Hepatocyte (in vitro differentiated cells): ENCODE results near the gene AGBL1. TPM values are rescaled to one million over a fixed set of nuclear protein-coding genes. Genes with fewer than 3 reads are reported as not detected.

ENCODE experiments used
- DNase-seq: peaks from one replicate; pipeline ENCODE4 v3.0.0-alpha.2; 2016; ENCODE audit warnings: low spot score
- H2AFZ ChIP-seq: fragments of 200-600 bp; sonication (generic); 2 replicates; pipeline ENCODE4 v1.6.0; 2016; ENCODE audit warnings: antibody characterized with exemption, mild to moderate bottlenecking
- H3K27ac ChIP-seq: fragments of 200-600 bp; sonication (generic); 2 replicates; pipeline ENCODE4 v1.5.1; 2016; ENCODE audit warnings: mild to moderate bottlenecking
- H3K27me3 ChIP-seq: fragments of 200-600 bp; sonication (generic); 2 replicates; pipeline ENCODE4 v1.6.1; 2016
- H3K36me3 ChIP-seq: fragments of 200-600 bp; sonication (generic); replicated peaks from 2 replicates; pipeline ENCODE4 v1.5.1; 2016; ENCODE audit warnings: low read depth; ENCODE audit not compliant: insufficient read depth
- H3K4me1 ChIP-seq: fragments of 200-600 bp; sonication (generic); 2 replicates; pipeline ENCODE4 v1.5.1; 2016; ENCODE audit warnings: mild to moderate bottlenecking, moderate library complexity; ENCODE audit not compliant: insufficient read depth
- H3K4me2 ChIP-seq: fragments of 200-600 bp; sonication (generic); 2 replicates; pipeline ENCODE4 v1.6.0; 2016
- H3K4me3 ChIP-seq: fragments of 200-600 bp; sonication (generic); 2 replicates; pipeline ENCODE4 v1.5.1; 2016; ENCODE audit warnings: mild to moderate bottlenecking
- H3K79me2 ChIP-seq: fragments of 200-600 bp; sonication (generic); 2 replicates; pipeline ENCODE4 v1.6.0; 2017; ENCODE audit warnings: mild to moderate bottlenecking
- H3K9me2 ChIP-seq: fragments of 200-600 bp; sonication (generic); replicated peaks from 2 replicates; pipeline ENCODE4 v1.6.0; 2017; ENCODE audit warnings: mild to moderate bottlenecking; ENCODE audit not compliant: insufficient read depth
- H3K9me3 ChIP-seq: fragments of 200-600 bp; sonication (generic); 2 replicates; pipeline ENCODE4 v1.5.1; 2016; ENCODE audit warnings: low read depth, mild to moderate bottlenecking
- H4K20me1 ChIP-seq: fragments of 200-600 bp; sonication (generic); 2 replicates; pipeline ENCODE4 v1.6.0; 2016; ENCODE audit warnings: mild to moderate bottlenecking; ENCODE audit not compliant: insufficient read depth, poor library complexity, severe bottlenecking
- EZH2 ChIP-seq: fragments of 200-600 bp; sonication (generic); IDR thresholded peaks from 2 replicates; pipeline ENCODE4 v1.6.1; 2016; ENCODE audit warnings: antibody characterized with exemption, mild to moderate bottlenecking, borderline replicate concordance
- EZH2phosphoT487 ChIP-seq: fragments of 200-600 bp; sonication (generic); IDR thresholded peaks from one replicate; pipeline ENCODE4 v1.6.1; 2018; ENCODE audit warnings: antibody characterized with exemption, mild to moderate bottlenecking, low read depth, moderate library complexity; ENCODE audit not compliant: unreplicated experiment, severe bottlenecking
- WGBS: methylation state at CpG from one replicate; pipeline ENCODE4 v1.1.6; 2016; ENCODE audit warnings: low lambda C conversion rate; ENCODE audit errors: missing lambda C conversion rate; 5-methylcytosine and 5-hydroxymethylcytosine counted together
- polyA plus RNA-seq: library from polyadenylated mRNA; unstranded; fragments of >200 nt; fragmentation: Nextera tagmentation; extraction: Ambion mirVana; gene quantifications from 2 replicates; pipeline ENCODE4 v1.2.1, GENCODE V29; 2016
- total RNA-seq: library from RNA; depleted of rRNA; stranded (reverse); fragments of >200 nt; gene quantifications from 2 replicates; pipeline ENCODE4 v1.2.3, GENCODE V29; 2014
- TF ChIP-seq, protein P1 (sequence below): fragments of 200-600 bp; sonication (generic); IDR thresholded peaks from 2 replicates; pipeline ENCODE4 v1.5.1; 2016; ENCODE audit warnings: antibody characterized with exemption, mild to moderate bottlenecking; ENCODE audit not compliant: poor library complexity

Gene AGBL1
- total and polyA plus RNA-seq, 2 experiments from 2014 or later, result not detected

DNA sequence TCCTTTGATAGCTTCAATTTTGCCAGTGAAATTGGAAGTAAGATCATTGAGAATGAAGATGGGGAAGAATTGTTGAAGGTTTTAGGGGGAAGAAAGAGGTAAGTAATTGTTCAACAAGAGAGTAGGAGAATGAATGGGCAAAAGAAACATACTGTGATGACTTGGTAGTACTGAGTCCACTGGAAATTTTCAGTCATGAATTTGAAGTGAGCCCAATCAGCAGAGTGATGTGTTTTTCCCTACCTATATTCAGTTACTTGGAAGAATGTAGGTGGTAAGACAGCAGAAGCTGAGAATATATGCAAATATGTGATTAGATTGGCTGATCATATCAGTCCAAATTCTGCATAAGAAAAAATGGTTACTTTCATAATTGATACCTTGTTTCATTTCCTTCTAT is 569.6 kb downstream of the AGBL1 start:
- TF ChIP-seq EZH2phosphoT487 (no peak), EZH2 (no peak)
- TF ChIP-seq, protein P1, sequence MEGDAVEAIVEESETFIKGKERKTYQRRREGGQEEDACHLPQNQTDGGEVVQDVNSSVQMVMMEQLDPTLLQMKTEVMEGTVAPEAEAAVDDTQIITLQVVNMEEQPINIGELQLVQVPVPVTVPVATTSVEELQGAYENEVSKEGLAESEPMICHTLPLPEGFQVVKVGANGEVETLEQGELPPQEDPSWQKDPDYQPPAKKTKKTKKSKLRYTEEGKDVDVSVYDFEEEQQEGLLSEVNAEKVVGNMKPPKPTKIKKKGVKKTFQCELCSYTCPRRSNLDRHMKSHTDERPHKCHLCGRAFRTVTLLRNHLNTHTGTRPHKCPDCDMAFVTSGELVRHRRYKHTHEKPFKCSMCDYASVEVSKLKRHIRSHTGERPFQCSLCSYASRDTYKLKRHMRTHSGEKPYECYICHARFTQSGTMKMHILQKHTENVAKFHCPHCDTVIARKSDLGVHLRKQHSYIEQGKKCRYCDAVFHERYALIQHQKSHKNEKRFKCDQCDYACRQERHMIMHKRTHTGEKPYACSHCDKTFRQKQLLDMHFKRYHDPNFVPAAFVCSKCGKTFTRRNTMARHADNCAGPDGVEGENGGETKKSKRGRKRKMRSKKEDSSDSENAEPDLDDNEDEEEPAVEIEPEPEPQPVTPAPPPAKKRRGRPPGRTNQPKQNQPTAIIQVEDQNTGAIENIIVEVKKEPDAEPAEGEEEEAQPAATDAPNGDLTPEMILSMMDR, result no peak
- H2AFZ ChIP-seq, result no peak overlapping the region
- no peaks in the 10 kb centered on the region for H3K79me2 ChIP-seq
- H3K4me3 ChIP-seq, result no peak overlapping the region
- no peaks in the 10 kb centered on the region for H3K36me3 ChIP-seq
- no peaks in the 10 kb centered on the region for H3K4me1 ChIP-seq
- H3K27ac ChIP-seq, result no peak overlapping the region
- H3K9me2 ChIP-seq, result no peaks in the 10 kb centered on the region
- H4K20me1 ChIP-seq, result no peaks in the 10 kb centered on the region
- DNase-seq, result no peak
- H3K27me3 ChIP-seq, result no peaks in the 10 kb centered on the region
- H3K9me3 ChIP-seq, result no peaks in the 10 kb centered on the region
- H3K4me2 ChIP-seq, result no peak overlapping the region

DNA sequence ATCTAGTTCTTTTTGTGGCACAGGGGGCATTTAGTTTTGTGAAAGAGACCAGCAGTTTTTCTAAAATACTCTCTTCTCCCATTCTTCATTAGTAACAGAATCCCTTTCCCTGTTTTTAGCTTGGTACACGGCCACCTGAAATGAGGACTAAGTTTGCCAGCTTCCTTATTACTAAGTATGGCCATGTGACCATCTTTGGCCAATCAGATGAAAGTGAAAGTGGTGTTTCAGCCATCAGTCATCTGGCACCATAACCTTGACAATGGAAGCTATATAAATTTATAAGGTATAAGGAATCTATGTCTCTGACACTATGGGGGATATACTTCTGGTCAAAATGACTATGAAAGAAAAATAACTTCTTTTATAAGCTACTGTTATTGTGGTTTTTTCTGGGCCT is 570.4 kb downstream of the AGBL1 start:
- Histone ChIP-seq H3K4me3 (no peak overlapping the region), H4K20me1 (no peaks in the 10 kb centered on the region), H3K79me2 (no peaks in the 10 kb centered on the region), H3K27ac (no peak overlapping the region), H2AFZ (no peak overlapping the region), H3K4me2 (no peak overlapping the region), H3K9me2 (no peaks in the 10 kb centered on the region), H3K4me1 (no peaks in the 10 kb centered on the region), H3K27me3 (no peaks in the 10 kb centered on the region), H3K36me3 (no peaks in the 10 kb centered on the region), H3K9me3 (no peaks in the 10 kb centered on the region)
- TF ChIP-seq EZH2phosphoT487 (no peak), EZH2 (no peak)
- TF ChIP-seq, protein P1, result no peak
- WGBS, result 60% methylated on average over 1 of the region's 1 CpG
- no peak for DNase-seq

DNA sequence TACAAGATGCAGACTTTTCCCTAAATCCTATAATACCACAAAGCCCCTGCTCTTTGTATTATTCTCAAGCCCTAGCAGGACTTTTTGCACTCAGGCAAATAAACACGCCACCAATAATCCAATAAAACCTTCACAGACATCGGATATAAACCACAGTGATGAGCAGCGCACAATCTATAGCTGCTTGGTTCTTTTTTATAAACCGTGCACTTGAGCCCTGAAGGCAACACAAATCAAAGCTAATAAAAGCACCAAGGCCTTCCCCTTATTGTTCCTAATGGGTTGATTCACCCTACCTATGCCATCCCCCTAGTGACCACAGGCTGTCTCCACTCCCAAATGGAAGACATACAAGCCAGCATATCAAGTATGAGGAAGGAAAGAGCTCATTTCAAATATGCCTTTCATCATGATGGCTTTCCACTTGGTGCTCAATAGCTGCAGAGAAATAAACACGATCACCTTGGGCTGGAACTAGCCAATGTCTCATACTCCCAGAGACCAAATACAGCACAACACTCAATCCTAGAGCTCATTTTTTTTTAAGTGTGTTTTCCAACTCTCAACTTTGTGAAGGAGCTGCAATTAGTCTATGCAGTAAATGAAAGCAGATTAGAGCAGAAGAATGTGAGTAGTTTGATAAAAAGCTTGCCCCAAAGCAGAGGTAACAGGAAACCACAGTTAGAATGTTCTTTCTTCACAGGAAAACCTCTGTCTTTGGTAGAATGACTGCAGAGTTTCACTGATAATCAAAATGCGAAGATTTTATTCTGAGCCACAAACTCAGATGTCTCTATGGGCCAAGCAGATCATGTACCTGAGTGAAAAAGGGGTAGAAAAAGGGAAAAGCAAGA is 573.9 kb downstream of the AGBL1 start:
- TF ChIP-seq EZH2phosphoT487 (no peak), EZH2 (no peak)
- TF ChIP-seq, protein P1, result no peak
- Histone ChIP-seq H3K9me3 (no peaks in the 10 kb centered on the region), H4K20me1 (no peaks in the 10 kb centered on the region), H2AFZ (no peak overlapping the region), H3K79me2 (no peaks in the 10 kb centered on the region), H3K4me1 (no peaks in the 10 kb centered on the region), H3K9me2 (no peaks in the 10 kb centered on the region), H3K27ac (no peak overlapping the region), H3K4me3 (no peak overlapping the region), H3K36me3 (no peaks in the 10 kb centered on the region), H3K4me2 (no peak overlapping the region), H3K27me3 (no peaks in the 10 kb centered on the region)
- WGBS, result 58% methylated on average over 6 of the region's 6 CpGs
- DNase-seq, result no peak
